ENCODE measurements around the gene FCER2.

DNA sequence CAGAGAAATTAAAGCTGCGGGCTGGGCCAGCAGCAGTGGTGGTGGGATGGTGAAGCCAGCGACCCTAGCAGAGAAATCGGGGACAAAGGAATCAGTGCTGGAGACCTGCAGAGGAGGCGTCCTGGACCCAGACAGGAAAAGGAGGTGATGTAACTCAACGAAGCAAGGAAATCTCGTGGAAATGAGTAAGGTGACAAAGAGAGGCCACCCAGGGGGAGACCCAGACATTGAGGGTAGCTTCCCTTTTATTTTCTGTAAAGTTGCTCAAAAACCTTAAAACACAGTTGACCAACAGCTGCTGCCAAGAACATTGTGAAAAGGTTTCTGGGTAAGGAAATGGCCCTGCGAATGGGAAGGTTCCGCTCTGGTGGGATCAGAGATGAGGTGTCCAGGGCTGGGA, 46.4 kb downstream of the FCER2 start:
- TF ChIP-seq, protein P1, sequence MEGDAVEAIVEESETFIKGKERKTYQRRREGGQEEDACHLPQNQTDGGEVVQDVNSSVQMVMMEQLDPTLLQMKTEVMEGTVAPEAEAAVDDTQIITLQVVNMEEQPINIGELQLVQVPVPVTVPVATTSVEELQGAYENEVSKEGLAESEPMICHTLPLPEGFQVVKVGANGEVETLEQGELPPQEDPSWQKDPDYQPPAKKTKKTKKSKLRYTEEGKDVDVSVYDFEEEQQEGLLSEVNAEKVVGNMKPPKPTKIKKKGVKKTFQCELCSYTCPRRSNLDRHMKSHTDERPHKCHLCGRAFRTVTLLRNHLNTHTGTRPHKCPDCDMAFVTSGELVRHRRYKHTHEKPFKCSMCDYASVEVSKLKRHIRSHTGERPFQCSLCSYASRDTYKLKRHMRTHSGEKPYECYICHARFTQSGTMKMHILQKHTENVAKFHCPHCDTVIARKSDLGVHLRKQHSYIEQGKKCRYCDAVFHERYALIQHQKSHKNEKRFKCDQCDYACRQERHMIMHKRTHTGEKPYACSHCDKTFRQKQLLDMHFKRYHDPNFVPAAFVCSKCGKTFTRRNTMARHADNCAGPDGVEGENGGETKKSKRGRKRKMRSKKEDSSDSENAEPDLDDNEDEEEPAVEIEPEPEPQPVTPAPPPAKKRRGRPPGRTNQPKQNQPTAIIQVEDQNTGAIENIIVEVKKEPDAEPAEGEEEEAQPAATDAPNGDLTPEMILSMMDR (IDR thresholded peaks at IDR 0.05; ENCODE audit: low read depth, low read length, missing input control), result no peak
- TF ChIP-seq, protein P2, sequence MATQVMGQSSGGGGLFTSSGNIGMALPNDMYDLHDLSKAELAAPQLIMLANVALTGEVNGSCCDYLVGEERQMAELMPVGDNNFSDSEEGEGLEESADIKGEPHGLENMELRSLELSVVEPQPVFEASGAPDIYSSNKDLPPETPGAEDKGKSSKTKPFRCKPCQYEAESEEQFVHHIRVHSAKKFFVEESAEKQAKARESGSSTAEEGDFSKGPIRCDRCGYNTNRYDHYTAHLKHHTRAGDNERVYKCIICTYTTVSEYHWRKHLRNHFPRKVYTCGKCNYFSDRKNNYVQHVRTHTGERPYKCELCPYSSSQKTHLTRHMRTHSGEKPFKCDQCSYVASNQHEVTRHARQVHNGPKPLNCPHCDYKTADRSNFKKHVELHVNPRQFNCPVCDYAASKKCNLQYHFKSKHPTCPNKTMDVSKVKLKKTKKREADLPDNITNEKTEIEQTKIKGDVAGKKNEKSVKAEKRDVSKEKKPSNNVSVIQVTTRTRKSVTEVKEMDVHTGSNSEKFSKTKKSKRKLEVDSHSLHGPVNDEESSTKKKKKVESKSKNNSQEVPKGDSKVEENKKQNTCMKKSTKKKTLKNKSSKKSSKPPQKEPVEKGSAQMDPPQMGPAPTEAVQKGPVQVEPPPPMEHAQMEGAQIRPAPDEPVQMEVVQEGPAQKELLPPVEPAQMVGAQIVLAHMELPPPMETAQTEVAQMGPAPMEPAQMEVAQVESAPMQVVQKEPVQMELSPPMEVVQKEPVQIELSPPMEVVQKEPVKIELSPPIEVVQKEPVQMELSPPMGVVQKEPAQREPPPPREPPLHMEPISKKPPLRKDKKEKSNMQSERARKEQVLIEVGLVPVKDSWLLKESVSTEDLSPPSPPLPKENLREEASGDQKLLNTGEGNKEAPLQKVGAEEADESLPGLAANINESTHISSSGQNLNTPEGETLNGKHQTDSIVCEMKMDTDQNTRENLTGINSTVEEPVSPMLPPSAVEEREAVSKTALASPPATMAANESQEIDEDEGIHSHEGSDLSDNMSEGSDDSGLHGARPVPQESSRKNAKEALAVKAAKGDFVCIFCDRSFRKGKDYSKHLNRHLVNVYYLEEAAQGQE (IDR thresholded peaks at IDR 0.05), result no peak
- TF ChIP-seq, protein P3, sequence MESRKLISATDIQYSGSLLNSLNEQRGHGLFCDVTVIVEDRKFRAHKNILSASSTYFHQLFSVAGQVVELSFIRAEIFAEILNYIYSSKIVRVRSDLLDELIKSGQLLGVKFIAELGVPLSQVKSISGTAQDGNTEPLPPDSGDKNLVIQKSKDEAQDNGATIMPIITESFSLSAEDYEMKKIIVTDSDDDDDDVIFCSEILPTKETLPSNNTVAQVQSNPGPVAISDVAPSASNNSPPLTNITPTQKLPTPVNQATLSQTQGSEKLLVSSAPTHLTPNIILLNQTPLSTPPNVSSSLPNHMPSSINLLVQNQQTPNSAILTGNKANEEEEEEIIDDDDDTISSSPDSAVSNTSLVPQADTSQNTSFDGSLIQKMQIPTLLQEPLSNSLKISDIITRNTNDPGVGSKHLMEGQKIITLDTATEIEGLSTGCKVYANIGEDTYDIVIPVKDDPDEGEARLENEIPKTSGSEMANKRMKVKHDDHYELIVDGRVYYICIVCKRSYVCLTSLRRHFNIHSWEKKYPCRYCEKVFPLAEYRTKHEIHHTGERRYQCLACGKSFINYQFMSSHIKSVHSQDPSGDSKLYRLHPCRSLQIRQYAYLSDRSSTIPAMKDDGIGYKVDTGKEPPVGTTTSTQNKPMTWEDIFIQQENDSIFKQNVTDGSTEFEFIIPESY (IDR thresholded peaks at IDR 0.05), result no peak
- no peak for TF ChIP-seq RXRA (IDR thresholded peaks at IDR 0.05)
- TF ChIP-seq JUND (IDR thresholded peaks at IDR 0.05), result no peak
- no peak for TF ChIP-seq YY1 (IDR thresholded peaks at IDR 0.05)
- no peak for TF ChIP-seq SP1 (IDR thresholded peaks at IDR 0.05)
- no peak for TF ChIP-seq RAD21 (IDR thresholded peaks at IDR 0.05)
- TF ChIP-seq TAF1 (conservative IDR thresholded peaks at IDR 0.05), result no peak
- no peak for TF ChIP-seq NR2F2 (IDR thresholded peaks at IDR 0.05)

Data from liver (tissue), 3 donors.